Measurements from ENCODE around the gene EPB41L4B.

EPB41L4B gene

GRCh38 chr9:109122726-109123621 lies 197.9 kb downstream of the EPB41L4B start:
- H3K4me3 ChIP-seq (ENCODE audit: low read depth, low read length), result no peak overlapping the region
- TF ChIP-seq, protein P1, sequence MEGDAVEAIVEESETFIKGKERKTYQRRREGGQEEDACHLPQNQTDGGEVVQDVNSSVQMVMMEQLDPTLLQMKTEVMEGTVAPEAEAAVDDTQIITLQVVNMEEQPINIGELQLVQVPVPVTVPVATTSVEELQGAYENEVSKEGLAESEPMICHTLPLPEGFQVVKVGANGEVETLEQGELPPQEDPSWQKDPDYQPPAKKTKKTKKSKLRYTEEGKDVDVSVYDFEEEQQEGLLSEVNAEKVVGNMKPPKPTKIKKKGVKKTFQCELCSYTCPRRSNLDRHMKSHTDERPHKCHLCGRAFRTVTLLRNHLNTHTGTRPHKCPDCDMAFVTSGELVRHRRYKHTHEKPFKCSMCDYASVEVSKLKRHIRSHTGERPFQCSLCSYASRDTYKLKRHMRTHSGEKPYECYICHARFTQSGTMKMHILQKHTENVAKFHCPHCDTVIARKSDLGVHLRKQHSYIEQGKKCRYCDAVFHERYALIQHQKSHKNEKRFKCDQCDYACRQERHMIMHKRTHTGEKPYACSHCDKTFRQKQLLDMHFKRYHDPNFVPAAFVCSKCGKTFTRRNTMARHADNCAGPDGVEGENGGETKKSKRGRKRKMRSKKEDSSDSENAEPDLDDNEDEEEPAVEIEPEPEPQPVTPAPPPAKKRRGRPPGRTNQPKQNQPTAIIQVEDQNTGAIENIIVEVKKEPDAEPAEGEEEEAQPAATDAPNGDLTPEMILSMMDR (IDR thresholded peaks at IDR 0.05; ENCODE audit: low read depth, low read length), result no peak
